DMS114 treated with DMSO at 0.1 percent for 48 hours (cell line): Measurements from ENCODE around the gene RRP7A.
A peak's percentile ranks its signal among the peaks of the same experiment; 100 is the strongest.
"Not testable (repeated sequence)": the region's sequence is repeated elsewhere in the genome, so short reads cannot be mapped to it uniquely, and the experiment has no call there.

Experiments
- DNase-seq: peaks from one replicate; lab custom pipeline; 2025; ENCODE audit not compliant: unreplicated experiment; lab: John Stamatoyannopoulos, UW

The RRP7A gene

DNA sequence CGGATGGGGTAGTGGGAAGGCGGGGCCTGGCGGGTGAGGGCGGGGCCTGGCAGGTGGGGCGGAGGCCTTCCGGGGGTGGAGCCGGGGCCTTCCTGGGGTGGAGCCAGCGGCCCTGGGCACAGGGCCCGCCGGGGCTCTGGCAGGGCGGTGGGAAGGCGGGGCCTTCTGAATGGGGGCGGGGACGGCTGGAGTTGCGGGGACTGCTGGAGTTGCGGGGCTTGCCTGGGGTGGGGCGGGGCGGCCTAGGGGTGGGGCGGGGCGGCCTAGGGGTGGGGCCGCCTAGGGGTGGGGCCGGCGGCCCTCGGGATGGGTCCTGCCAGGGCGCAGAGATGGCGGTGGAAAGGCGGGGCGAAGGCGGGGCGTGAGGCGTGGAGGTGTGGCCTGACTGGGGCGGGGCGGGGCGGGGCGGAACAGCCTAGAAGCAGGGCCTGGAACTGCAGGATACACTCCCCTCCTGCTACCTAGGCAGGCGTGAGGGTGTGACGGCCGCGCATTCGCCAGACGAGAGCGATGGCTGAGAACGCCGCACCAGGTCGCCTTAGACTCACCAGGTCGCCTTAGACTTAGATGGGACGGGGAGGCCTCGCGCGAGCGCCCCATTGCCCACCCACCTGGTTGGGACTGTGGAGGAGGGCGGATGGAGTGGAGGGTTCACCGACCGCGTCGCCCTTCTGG is 19.3 kb downstream of the RRP7A start:
- DNase-seq: no peak

DNA sequence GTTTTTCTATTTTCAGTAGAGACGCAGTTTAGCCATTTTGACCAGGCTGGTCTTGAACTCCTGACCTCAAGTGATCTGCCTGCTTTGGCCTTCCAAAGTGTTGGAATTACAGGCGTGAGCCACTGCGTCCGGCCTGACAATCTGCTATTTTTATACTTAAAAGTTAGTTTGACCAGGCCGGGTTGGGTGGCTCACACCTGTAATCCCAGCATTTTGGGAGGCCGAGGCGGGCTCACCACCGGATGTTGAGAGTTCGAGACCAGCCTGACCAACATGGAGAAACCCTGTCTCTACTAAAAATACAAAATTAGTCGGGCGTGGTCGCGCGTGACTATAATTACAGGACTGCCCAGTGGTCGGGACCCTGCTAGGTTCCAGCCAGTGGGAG is 19.8 kb downstream of the RRP7A start:
- not testable (repeated sequence) for DNase-seq

DNA sequence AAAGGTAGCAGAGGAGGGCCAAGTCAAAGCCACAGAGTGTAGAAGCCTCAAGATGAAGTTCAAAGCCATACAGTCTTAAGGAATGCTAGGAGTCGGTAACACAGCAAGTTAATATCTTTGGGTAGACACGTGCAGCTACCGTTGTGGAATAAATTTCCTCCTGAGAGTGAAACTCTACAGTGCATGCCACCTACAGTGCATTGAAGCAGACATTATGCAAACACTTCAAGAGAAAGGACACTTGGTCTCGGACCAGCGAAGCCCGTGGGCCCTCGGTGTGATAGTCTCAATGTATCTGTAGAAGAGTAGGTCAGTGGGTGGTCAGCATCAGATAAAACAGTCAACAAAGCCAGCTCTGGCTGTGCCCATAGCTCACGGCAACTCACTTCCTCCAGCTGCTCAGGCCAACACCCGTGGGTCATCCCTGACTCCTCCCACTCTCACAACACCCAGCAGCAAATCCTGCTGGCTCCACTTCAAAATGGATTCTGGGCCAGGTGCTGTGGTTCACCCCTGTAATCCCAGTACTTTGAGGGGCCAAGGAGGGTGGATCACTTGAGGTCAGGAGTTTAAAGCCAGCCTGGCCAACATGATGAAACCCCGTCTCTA is 24.0 kb downstream of the RRP7A start:
- not testable (repeated sequence) for DNase-seq

DNA sequence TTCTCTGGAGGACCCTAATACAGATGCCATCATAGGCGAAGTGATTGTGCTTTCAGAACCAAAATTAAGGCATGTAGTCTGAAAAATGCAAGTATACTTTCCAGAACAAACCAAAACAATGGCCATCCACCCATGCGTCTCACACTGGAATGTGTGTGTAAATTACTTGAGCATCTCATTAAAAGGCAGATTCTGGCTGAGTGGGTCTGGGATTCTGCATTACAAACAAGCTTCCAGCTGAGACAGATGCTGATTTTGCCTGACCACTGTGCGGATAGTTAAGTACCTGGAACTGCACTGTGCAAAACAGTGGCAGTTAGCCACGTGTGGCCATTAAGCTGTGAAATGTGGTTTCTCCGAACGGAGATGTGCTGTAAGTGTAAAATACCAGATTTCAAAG is 26.2 kb downstream of the RRP7A start:
- DNase-seq: no peak

DNA sequence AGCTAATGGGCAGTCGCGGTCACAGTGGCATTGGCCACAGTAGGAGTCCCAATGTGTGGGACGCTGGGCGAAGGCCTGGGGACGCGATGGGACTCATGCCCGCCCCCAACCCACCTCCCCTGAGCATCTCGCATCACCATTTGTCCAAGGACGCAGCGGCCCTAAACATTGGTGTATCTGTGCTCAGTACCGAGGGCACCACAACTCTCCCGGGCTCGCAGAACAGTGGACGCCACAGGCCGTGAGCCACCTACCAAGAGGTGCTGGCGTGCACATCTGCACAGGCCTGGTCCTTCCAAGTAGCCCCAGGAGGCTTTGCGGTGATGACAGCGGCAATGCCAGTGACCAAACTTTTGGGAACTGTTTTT is 27.3 kb downstream of the RRP7A start:
- no peak for DNase-seq

DNA sequence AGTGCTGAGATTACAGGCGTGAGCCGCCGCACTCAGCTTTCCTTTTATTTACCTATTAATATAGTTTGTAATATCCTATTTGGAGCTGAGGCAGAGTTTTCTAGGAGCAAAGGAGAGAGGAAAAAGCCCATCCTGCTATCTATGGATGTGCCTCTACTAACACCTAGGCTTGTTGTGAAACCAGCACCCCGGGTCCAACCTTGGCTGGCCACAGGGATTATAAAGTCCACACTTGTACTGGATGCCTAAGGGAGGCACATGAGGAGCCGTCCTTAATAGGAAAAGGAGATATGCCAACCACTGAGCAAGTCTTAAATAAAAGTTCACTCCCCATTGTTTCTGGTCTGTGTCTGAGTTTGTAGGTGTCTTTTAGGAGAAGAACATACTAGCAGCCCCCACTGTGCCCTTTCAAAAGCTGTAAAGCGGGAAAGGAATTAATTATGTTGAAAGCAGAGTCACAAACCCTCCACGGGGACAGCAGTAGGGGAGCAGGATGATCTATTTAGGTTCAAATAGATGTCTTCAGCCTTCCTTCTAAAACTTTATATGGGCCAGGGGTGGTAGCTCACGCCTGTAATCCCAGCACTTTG is 29.3 kb downstream of the RRP7A start:
- no peak for DNase-seq

DNA sequence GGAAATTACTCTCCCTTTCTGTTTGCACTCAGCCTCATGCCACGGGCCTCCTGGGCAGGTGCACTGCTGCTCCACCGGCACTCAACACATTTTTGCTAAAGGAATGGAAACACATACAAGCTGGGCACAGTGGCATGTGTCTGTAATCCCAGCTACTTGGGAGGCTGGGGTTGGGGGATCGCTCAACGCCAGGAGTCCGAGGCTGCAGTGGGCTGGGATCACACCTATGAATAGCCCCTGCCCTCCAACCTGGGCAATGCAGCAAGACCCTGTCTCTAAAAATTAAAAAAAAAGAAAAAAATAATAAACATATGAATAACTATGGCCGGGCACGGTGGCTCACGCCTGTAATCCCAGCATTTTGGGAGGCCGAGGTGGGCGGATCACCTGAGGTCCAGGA is 30.6 kb downstream of the RRP7A start:
- no peak for DNase-seq

DNA sequence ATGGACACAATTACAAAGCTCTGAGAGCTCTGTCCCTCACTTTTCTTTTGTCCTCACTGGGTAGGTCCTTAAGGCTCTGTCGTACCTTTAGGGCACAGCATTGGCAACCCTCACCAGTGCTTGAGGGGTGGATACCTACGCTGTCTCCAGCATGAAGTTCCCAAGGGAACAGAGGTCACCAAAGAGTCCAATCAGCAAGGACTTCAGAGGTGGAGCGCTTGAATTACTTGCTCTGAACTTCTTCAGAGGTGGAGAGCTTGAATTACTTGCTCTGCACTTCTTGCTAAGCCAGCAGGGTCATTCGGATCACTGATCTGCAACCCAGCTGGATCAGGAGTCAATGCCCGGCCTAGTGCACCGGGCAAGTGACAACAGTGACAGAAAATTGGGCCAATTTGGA is 35.1 kb downstream of the RRP7A start:
- DNase-seq: no peak

DNA sequence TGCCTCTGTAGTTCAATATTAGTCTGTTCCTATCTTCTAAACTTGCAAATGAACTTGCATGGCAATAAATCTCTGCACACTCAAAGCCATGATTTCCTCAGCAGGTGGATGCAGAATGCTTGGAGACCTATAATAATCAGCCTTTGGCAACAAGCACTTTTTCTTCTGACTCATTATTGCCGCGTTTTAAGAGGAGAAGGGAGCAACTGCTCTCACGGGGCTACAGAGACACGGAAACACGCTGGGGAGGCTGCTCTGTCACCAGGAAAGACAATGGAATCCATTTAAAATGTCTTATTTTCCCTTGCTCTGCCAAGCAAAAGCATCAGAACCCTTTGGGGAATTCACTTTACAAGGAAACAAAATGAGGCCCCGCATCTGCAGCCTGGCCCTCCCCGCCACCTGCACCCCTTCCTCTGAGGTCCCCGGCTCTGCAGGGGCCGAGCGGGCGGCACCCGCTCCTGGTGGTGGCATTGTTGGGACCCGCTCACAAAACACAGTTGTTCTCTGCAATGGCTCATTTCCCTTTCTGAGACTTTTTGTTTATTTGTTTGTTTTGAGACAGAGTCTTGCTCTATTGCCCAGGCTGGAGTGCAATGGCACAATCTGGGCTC is 35.9 kb downstream of the RRP7A start:
- not testable (repeated sequence) for DNase-seq

DNA sequence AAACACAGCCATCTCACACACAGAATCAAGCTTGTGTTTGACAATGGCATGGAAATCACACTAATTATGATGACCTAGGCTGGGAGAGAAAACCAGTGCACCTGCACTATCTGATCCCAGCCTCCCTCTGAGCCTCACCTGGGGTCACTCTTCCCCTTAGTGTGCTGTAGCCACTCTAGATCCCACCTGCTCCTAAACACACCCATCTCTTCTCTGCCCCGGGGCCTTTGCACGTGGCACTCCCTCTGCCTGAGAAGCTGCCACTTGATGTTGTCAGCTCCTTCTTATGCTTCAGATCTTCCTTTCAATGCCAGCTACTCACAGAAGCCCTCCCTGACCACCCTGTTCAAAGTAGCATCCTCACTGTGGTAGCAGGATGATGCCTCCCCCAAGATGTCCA is 44.5 kb downstream of the RRP7A start:
- no peak for DNase-seq

DNA sequence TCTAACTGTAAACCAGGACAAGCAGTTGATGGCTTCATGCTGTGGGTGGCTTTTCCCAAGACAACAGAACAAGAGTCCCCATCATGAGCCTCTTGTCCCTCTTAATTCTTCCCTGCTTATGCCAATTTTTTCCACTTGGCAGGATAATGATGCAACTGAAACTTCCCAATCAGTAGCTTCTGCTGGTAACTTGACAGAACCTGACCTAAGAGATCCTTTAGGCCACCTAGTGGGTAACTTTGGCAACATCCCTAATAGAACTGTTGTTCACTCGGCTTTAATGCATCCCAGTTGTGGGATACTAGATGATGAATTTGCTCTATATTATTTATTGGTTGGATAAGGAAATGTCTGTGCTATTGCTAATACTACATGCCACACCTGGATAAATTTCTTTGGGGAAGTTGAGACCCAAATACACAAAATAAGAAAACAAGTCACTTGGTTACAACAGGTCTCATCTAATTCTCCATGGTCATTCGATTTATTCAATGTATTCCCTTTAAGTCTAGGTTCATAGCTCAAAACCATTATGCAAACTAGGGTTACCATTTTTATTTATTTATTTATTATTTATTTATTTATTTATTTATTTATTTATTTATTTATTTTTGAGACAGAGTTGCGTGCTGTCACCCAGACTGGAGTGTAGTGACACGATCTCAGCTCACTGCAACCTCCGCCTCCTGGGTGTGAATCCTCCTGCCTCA is 46.0 kb downstream of the RRP7A start:
- DNase-seq: peak; percentile 40

DNA sequence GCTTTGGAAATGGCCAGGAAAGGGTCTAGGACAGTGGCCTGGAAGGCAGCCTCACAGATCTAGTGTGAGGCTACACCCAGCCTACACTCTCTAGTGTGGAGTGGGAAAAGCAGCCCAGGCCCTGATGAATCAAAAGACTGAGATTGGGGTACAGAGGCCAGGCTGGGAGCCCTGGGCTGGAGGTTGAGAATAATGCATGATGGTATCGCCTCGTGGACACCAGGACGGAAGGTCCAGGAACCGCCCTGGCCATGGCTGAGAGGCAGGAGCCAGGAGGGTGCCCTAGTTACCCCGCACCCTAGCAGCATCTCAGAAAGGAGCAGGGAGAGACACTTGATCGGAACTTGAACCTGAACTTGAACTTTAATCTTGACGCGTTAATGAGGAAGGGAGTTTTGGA is 46.9 kb downstream of the RRP7A start:
- DNase-seq: no peak

DNA sequence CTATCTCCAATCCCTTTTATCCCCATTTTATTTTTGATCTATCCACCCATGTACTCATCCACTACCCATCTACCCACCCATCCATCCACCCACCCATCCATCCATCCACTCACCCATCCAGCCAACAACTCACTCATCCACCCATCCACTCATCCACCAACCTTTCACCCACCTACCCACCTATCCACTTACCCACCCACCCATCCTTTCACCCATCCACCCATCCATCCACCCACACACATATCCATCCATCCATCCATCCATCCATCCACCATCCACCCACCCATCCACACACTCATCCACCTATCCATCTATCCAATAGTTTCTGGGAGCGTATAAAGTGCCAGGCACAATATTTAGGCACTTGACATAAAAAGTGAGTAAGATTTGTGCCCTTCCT is 48.2 kb downstream of the RRP7A start:
- DNase-seq: no peak

DNA sequence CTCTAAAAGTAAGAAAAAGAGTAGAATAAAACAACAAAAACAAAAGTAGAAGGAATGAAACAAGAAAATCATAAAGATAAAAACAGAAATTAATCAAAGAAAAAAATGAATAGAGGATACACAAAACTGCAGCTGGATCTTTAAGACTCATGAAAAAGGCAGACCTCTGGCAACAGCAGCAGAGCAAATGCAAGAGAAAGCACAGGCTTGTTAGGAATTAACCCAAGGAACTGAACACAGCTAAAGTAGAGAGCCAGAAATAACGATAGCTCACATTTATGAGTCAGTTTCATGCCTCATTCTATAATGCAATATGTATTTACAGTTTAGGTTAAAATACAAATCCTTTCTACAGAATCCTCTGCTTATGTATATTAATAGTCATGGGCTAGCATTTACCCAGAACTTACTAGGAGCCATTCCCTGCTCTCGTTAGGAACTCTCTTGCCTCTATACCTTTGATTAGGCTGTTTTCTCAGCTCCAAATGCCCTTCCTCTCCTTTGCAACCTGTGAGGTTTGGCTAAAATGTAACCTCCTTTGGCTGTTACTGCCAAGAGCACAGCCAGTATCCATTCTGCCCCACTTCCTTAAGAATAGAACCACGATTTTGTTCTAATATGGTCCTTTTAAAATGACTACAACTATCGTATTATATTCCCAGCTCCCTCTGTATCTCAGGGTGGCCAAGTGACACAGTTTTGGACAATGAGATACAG is 49.1 kb downstream of the RRP7A start:
- no peak for DNase-seq

DNA sequence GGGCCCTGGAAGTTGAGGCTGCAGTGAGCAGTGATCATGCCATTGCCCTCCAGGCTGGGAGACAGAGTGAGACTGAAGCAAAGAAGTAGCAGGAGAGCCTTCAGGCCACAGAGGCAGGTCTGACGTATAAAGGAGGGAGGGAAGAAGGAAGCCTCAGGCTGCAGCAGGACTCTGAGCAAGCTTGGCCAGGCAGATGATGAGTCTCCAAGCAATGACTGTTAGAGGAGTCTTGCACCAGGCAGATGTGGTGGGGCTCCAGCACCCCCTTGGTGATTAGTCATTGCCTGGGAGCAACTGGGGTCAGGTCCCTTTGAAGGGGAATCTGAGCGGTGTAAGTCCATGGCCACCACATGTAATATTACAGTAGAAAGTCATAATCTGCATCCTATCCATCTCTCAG is 50.8 kb downstream of the RRP7A start:
- DNase-seq: no peak

DNA sequence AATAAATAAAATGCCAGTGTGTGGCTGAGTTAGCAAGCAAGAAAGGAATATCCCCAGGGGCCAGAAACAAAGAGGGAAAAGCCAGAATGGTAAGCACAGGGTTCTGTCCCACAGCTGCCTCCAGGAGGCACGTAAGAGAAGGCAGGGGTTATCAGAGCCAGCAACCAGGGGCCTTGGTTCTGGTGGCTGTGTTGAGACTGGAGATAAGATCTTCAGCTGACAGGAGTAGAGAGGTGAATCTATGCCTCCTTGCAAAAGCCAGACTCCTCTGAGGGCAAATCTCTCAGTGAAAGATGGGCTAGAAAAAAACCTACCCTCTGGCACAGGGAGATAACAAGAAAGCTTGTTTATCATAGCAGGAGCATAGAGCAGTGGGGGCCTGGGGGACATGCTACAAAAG is 57.6 kb downstream of the RRP7A start:
- DNase-seq: no peak

DNA sequence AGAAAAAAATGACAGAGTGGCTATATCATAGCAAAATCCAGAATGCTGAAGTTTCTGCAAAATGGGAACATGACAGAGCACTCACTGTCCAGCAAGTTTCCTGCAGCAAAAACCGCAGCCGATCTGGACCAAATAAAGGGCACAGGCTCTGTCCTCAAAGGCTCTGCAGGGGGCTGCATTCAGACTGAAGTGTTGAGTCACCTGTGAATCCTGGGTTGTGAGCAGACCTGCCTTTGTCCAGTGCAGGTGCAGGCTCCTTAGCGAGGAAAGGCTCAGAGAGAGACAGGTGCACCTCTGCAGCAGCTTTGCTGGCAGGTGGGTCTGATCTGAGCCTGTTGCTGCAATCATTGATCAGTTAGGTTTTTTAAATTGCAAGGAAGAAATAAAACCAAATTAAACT is 58.1 kb downstream of the RRP7A start:
- no peak for DNase-seq
